Measurements from ENCODE around the gene HSP90AB1.

HSP90AB1 gene

DNA sequence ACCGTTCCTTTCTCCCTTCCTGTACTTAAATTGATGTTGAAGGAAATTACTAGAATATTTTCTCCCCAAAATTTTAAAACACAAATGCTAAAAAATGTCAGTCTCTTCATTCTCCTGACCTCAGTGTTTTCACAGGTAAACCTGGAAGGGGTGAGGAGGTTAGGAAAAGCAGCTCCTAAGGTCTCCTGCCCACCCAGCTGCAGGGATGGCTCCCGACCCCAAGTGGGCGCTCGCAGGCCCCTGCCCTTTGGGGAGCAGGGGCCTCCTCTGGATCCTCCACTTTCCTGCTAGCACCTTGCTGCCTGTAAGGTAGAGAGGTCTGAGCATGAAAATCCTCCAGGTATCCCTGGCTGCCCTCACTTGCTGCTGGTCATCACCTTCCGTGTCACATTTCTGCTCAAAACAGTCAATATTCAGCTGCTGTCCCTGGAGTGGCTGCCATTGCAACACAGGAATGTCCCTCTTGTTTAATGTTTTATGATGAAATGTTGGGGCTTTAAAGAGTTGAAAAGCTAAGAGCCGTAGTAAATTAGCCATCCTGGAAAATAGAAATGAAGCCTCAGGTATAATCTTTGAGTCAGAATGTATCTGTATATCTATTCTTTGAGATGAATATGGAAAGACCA is 10.9 kb upstream of the HSP90AB1 start:
- DNase-seq, result no peak

- DNase-seq, result peak; percentile 52
These were observed 9.7 kb upstream of the HSP90AB1 start for GRCh38 chr6:44237021-44237812.

- peak; percentile 69 for DNase-seq
These were observed 9.0 kb upstream of the HSP90AB1 start for GRCh38 chr6:44237813-44238433.

DNA sequence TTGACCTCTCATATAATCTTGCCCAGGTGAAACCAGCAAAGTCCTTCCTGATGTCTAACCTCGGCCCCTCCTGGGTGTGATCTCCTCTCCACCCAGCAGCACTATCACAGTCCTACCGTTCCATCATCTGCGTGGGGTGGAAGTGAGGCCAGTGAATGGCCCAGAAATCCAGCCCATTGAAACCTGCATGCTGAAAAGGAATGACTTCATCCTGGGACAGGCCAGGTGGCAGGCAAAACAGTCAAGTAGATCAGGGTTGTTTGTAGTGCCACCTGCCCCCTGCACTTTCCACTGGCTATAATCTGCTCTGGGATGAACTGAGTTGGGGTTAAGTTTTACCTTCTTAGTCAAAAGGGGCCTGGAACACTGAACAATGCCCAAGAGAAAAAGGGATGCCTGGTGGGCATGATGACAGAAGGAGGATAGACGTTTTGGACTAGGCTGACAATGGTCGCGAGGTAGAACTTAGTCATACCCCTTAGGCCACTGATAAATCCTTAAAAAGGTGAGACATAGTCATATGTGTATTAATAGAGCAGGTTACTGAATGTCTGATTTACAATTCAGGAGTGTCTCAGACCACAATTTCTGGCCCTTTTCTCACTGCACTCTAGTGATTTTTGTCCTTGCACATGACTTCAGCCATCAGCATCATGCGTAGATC is 8.1 kb upstream of the HSP90AB1 start:
- no peak for DNase-seq

DNA sequence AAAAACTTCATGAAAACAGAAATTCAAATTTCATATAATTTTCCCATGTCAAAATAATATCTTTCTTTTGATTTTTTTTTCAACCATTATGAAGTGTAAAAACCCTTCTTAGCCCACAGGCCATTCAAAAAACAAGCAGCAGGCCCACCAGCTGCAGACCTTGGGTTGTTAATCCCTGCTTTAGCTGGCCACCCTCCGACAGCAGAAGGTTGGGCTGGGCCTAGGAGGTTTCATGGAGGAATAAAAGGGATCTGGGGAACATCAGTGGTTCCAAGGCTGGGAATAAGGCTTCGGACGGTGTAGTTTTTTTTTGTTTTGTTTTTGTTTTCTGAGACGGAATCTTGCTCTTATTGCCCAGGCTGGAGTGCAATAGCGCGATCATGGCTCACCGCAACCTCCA is 3.6 kb upstream of the HSP90AB1 start:
- DNase-seq, result no peak

- no peak for DNase-seq
These were observed 1.4 kb upstream of the HSP90AB1 start for GRCh38 chr6:44245391-44245911.

- DNase-seq, result peak; percentile 75
These were observed 814 bp upstream of the HSP90AB1 start for GRCh38 chr6:44245912-44246662.

GRCh38 chr6:44247338-44248302 is 719 bp downstream of the HSP90AB1 start:
- peak; percentile 86 for DNase-seq

- DNase-seq, result no peak
These were observed 1.7 kb downstream of the HSP90AB1 start for GRCh38 chr6:44248579-44248978.

GRCh38 chr6:44249082-44249748 is 2.3 kb downstream of the HSP90AB1 start:
- no peak for DNase-seq

DNA sequence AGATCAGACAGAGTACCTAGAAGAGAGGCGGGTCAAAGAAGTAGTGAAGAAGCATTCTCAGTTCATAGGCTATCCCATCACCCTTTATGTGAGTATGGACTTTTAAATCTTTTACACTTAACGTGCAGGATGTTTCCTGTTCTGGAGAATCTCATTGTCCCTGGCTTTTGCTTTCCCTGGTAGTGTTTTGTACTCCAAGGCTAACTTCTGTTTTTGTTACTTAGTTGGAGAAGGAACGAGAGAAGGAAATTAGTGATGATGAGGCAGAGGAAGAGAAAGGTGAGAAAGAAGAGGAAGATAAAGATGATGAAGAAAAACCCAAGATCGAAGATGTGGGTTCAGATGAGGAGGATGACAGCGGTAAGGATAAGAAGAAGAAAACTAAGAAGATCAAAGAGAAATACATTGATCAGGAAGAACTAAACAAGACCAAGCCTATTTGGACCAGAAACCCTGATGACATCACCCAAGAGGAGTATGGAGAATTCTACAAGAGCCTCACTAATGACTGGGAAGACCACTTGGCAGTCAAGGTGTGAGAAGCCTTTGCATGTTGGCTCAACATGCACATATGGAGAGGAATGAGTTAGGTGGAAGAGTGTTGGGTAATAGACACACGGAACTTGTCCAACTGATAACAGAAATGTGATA is 3.3 kb downstream of the HSP90AB1 start:
- DNase-seq, result no peak

DNA sequence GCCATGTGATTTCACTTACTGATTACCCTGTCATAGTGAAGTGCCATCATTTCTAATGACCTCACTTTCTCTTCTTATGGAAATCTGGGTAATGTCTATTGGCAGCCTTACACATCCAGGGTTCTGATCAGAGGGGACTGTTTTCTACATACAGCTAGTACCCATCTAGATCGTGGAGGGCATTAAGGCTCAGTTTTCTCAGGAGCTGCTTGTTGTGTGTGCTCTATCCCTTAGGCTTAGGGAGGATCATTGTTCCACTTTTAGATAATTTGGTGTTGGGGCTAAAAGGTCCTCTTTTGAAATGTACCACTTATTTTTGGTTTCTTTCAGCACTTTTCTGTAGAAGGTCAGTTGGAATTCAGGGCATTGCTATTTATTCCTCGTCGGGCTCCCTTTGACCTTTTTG is 3.8 kb downstream of the HSP90AB1 start:
- DNase-seq, result no peak

- no peak for DNase-seq
These were observed 4.9 kb downstream of the HSP90AB1 start for GRCh38 chr6:44251576-44252524.

- no peak for DNase-seq
These were observed 6.6 kb downstream of the HSP90AB1 start for GRCh38 chr6:44253307-44254101.

DNA sequence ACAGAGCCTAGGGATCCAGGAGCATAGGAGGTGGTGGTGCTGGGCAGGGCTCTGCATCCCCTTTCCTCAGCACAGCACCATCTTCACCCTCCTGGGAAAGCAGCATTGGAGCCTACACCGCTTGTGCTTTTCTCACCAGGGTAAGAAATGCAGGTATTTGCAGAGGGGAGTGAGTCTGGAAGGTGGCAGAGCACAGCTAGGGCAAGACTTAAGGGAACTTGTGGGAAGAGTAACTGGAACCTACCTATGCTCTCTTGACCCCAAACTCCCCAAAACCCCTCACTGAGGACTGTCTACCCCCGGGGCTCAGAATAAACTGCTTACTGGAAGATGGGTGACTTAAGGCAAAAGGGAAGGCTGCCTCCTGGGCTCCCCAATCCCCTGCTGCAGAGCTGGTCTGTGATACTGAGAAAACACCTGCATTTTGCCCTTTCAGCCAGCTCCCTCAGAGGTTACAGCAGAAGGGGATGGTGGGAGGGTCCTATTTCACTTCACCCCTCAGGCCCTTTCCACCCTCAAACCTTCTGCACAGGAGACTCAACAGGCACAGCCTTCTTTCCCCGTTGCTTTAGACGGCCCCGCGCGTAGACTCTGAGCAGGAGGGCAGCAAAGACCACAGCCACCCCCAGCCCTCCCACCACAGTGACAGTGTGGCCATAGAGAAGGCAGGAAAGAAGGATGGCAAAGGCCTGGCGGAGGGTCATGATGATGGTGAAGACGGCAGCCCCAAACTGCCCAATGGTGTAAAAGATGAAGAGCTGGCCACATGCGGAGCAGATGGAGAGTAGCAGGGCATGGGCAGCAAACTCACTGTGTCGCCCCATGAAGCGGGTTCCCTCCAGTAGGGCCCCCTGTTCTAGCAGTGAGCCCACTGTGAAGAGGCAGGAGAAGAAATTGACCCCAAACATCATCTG is 7.5 kb downstream of the HSP90AB1 start:
- DNase-seq, result no peak

GRCh38 chr6:44255105-44255808 is 8.4 kb downstream of the HSP90AB1 start:
- no peak for DNase-seq
